GM12878 (cell line): ENCODE data around the gene NUDT22. TPM values are rescaled to one million over a fixed set of nuclear protein-coding genes. Genes with fewer than 3 reads are reported as not detected.

Experiments used
- BCL11A ChIP-seq: IDR thresholded peaks from 2 replicates; pipeline ENCODE4 v1.6.1; 2011; ENCODE audit warnings: low read depth, low read length
- ETV6 ChIP-seq, 2 experiments: fragments of 450-650 bp in 1 of 2; IDR thresholded peaks in 1 of 2; conservative IDR thresholded peaks in 1 of 2; 2 replicates each; pipeline ENCODE4 v1.6.1; 2014; ENCODE audit warnings: antibody characterized with exemption in 1 of 2, borderline replicate concordance in 1 of 2, low read depth in 1 of 2, mild to moderate bottlenecking in 1 of 2, moderate library complexity in 1 of 2
- LARP7 ChIP-seq: fragments of 450-650 bp; IDR thresholded peaks from 2 replicates; pipeline ENCODE4 v1.6.1; 2017; ENCODE audit warnings: mild to moderate bottlenecking
- MEF2A ChIP-seq: IDR thresholded peaks from 2 replicates; pipeline ENCODE4 v1.6.1; 2011; ENCODE audit warnings: low read depth, mild to moderate bottlenecking, low read length, moderate library complexity; ENCODE audit not compliant: insufficient read depth
- MTA2 ChIP-seq: fragments of 450-650 bp; IDR thresholded peaks from 2 replicates; pipeline ENCODE4 v1.6.1; 2016; ENCODE audit warnings: low read depth, mild to moderate bottlenecking, moderate library complexity
- NFXL1 ChIP-seq: fragments of 450-650 bp; IDR thresholded peaks from 2 replicates; pipeline ENCODE4 v1.6.1; 2017; ENCODE audit warnings: antibody characterized with exemption, mild to moderate bottlenecking, borderline replicate concordance
- RB1 ChIP-seq: fragments of 450-650 bp; formaldehyde crosslinking; IDR thresholded peaks from 2 replicates; pipeline ENCODE4 v1.6.1; 2017; ENCODE audit warnings: mild to moderate bottlenecking, borderline replicate concordance
- RFX5 ChIP-seq: IDR thresholded peaks from 2 replicates; pipeline ENCODE4 v1.6.1; 2011; ENCODE audit warnings: low read depth, low read length, improper control_type of control experiment
- SMC3 ChIP-seq: IDR thresholded peaks from 2 replicates; pipeline ENCODE4 v1.6.1; 2011; ENCODE audit warnings: low read length, improper control_type of control experiment, borderline replicate concordance
- SREBF2 ChIP-seq: IDR thresholded peaks from 2 replicates; pipeline ENCODE4 v1.6.1; 2012; ENCODE audit warnings: mild to moderate bottlenecking, low read length
- TAF1 ChIP-seq: IDR thresholded peaks from 2 replicates; pipeline ENCODE4 v1.6.1; 2011; ENCODE audit warnings: mild to moderate bottlenecking, low read depth, low read length, borderline replicate concordance
- ZNF622 ChIP-seq: fragments of 450-650 bp; IDR thresholded peaks from 2 replicates; pipeline ENCODE4 v1.6.1; 2017; ENCODE audit warnings: mild to moderate bottlenecking, inconsistent platforms
- polyA plus RNA-seq, 11 experiments: library from polyadenylated mRNA; depleted of rRNA in 4 of 11; unstranded in 6 of 11; stranded (reverse) in 5 of 11; fragments of >200 nt; fragmentation: Nextera tagmentation in 4 of 11; fragmentation: Illumina TruSeq in 1 of 11; extraction: Ambion mirVana in 4 of 11; extraction: Trizol in 1 of 11; gene quantifications; 1 replicate in 1 of 11; 2 replicates in 10 of 11; pipeline versions ENCODE4 v1.2.1 to v1.2.3, GENCODE V29; 2011 to 2016; ENCODE audit warnings: inconsistent platforms in 2 of 11, missing spikeins in 2 of 11, low read depth in 1 of 11
- total RNA-seq, 4 experiments: library from RNA; depleted of rRNA in 3 of 4; stranded (reverse); fragments of >200 nt in 3 of 4; fragmentation: Illumina TruSeq in 1 of 4; extraction: Trizol in 1 of 4; gene quantifications; 2 replicates each; pipeline versions ENCODE4 v1.2.1 to v1.2.3, GENCODE V29; 2013 to 2021
- TF ChIP-seq, protein P1 (sequence below): IDR thresholded peaks from 2 replicates; pipeline ENCODE4 v1.6.1; 2012; ENCODE audit warnings: improper control_type of control experiment, low read depth, low read length; ENCODE audit not compliant: insufficient replicate concordance
- TF ChIP-seq, protein P2 (sequence below): fragments of 450-650 bp; conservative IDR thresholded peaks from 2 replicates; pipeline ENCODE4 v1.6.1; 2017; ENCODE audit warnings: mild to moderate bottlenecking, moderate library complexity
- TF ChIP-seq, protein P3 (sequence below): fragments of 450-650 bp; IDR thresholded peaks from 2 replicates; pipeline ENCODE4 v1.6.1; 2017; ENCODE audit warnings: antibody characterized with exemption, mild to moderate bottlenecking, moderate library complexity
- TF ChIP-seq, protein P4 (sequence below): fragments of 450-650 bp; IDR thresholded peaks from 2 replicates; pipeline ENCODE4 v1.6.1; 2018; ENCODE audit warnings: mild to moderate bottlenecking, low read depth, moderate library complexity; ENCODE audit not compliant: partially characterized antibody

Gene NUDT22
- total and polyA plus RNA-seq, 10 of the 15 experiments (the other 5 are each of a cell fraction or from before 2014, with no cell fraction given) = 6.7 to 115 (median 64.7) TPM

DNA sequence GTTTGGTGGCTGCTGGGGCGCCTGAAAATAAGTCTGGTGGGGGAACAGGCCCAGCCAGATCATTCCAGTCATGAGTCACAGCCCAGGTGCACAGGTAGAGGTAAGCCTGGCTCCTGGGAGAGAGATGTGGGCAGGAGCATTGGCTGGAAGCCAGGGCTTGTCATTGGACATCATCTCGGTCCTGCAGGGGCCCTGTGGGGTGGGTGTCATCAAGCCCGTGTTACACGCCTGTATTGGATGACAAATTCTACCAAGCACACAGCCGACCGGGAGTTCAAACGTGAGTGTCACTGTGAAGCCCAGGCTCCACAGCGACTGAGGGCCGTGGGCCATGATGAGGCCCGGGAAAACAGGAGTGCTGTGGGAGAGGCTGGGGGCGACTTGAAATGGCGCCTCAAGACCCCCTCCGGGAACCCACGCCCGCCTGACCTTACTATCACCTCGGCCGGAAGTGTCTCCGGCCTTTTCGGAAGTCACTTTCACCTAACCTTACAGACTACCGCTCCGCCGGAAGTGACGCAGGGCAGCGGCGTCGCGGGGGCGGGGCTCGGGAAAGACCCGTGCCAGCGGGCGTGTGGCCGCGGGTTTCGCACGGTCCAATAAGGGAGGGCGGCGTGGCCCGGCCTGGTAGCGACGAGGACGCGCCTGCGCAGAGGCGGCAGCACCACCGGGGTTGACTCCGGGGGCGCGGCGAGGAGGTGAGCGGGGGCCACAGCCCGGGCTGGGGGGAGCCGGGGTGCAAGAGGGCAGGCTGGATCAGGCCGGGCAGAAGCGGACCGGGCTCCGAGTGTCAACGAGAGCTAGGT, 14.6 kb downstream of the NUDT22 start, which contains the start of gene FKBP2 (continued):
- TF ChIP-seq, protein P1, sequence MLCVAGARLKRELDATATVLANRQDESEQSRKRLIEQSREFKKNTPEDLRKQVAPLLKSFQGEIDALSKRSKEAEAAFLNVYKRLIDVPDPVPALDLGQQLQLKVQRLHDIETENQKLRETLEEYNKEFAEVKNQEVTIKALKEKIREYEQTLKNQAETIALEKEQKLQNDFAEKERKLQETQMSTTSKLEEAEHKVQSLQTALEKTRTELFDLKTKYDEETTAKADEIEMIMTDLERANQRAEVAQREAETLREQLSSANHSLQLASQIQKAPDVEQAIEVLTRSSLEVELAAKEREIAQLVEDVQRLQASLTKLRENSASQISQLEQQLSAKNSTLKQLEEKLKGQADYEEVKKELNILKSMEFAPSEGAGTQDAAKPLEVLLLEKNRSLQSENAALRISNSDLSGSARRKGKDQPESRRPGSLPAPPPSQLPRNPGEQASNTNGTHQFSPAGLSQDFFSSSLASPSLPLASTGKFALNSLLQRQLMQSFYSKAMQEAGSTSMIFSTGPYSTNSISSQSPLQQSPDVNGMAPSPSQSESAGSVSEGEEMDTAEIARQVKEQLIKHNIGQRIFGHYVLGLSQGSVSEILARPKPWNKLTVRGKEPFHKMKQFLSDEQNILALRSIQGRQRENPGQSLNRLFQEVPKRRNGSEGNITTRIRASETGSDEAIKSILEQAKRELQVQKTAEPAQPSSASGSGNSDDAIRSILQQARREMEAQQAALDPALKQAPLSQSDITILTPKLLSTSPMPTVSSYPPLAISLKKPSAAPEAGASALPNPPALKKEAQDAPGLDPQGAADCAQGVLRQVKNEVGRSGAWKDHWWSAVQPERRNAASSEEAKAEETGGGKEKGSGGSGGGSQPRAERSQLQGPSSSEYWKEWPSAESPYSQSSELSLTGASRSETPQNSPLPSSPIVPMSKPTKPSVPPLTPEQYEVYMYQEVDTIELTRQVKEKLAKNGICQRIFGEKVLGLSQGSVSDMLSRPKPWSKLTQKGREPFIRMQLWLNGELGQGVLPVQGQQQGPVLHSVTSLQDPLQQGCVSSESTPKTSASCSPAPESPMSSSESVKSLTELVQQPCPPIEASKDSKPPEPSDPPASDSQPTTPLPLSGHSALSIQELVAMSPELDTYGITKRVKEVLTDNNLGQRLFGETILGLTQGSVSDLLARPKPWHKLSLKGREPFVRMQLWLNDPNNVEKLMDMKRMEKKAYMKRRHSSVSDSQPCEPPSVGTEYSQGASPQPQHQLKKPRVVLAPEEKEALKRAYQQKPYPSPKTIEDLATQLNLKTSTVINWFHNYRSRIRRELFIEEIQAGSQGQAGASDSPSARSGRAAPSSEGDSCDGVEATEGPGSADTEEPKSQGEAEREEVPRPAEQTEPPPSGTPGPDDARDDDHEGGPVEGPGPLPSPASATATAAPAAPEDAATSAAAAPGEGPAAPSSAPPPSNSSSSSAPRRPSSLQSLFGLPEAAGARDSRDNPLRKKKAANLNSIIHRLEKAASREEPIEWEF = no peak
- TF ChIP-seq, protein P2, sequence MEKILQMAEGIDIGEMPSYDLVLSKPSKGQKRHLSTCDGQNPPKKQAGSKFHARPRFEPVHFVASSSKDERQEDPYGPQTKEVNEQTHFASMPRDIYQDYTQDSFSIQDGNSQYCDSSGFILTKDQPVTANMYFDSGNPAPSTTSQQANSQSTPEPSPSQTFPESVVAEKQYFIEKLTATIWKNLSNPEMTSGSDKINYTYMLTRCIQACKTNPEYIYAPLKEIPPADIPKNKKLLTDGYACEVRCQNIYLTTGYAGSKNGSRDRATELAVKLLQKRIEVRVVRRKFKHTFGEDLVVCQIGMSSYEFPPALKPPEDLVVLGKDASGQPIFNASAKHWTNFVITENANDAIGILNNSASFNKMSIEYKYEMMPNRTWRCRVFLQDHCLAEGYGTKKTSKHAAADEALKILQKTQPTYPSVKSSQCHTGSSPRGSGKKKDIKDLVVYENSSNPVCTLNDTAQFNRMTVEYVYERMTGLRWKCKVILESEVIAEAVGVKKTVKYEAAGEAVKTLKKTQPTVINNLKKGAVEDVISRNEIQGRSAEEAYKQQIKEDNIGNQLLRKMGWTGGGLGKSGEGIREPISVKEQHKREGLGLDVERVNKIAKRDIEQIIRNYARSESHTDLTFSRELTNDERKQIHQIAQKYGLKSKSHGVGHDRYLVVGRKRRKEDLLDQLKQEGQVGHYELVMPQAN = peak; percentile 60
- TF ChIP-seq MEF2A (0 out of 2 replicates have a peak, but pooled peaks have one; percentile 41), RB1 (no peak; the same call in 1 of the 2 replicates), ZNF622 (no peak), SREBF2 (no peak), NFXL1 (no peak), ETV6 (conservative IDR thresholded peaks at IDR 0.05 in 1 of 2, IDR thresholded peaks at IDR 0.05 in 1 of 2; ENCODE audit: borderline replicate concordance in 1 of 2, low read depth in 1 of 2) (peak in 1 of 2 experiments; percentile 79; a peak in 1 of 4 replicates), BCL11A (no peak), TAF1 (peak; percentile 91), RFX5 (no peak), LARP7 (peak; percentile 60), SMC3 (no peak), MTA2 (no peak; the same call in 1 of the 2 replicates)
- TF ChIP-seq, protein P3, sequence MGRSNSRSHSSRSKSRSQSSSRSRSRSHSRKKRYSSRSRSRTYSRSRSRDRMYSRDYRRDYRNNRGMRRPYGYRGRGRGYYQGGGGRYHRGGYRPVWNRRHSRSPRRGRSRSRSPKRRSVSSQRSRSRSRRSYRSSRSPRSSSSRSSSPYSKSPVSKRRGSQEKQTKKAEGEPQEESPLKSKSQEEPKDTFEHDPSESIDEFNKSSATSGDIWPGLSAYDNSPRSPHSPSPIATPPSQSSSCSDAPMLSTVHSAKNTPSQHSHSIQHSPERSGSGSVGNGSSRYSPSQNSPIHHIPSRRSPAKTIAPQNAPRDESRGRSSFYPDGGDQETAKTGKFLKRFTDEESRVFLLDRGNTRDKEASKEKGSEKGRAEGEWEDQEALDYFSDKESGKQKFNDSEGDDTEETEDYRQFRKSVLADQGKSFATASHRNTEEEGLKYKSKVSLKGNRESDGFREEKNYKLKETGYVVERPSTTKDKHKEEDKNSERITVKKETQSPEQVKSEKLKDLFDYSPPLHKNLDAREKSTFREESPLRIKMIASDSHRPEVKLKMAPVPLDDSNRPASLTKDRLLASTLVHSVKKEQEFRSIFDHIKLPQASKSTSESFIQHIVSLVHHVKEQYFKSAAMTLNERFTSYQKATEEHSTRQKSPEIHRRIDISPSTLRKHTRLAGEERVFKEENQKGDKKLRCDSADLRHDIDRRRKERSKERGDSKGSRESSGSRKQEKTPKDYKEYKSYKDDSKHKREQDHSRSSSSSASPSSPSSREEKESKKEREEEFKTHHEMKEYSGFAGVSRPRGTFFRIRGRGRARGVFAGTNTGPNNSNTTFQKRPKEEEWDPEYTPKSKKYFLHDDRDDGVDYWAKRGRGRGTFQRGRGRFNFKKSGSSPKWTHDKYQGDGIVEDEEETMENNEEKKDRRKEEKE = no peak
- TF ChIP-seq, protein P4, sequence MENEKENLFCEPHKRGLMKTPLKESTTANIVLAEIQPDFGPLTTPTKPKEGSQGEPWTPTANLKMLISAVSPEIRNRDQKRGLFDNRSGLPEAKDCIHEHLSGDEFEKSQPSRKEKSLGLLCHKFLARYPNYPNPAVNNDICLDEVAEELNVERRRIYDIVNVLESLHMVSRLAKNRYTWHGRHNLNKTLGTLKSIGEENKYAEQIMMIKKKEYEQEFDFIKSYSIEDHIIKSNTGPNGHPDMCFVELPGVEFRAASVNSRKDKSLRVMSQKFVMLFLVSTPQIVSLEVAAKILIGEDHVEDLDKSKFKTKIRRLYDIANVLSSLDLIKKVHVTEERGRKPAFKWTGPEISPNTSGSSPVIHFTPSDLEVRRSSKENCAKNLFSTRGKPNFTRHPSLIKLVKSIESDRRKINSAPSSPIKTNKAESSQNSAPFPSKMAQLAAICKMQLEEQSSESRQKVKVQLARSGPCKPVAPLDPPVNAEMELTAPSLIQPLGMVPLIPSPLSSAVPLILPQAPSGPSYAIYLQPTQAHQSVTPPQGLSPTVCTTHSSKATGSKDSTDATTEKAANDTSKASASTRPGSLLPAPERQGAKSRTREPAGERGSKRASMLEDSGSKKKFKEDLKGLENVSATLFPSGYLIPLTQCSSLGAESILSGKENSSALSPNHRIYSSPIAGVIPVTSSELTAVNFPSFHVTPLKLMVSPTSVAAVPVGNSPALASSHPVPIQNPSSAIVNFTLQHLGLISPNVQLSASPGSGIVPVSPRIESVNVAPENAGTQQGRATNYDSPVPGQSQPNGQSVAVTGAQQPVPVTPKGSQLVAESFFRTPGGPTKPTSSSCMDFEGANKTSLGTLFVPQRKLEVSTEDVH = no peak
